Hepatocyte (in vitro differentiated cells): ENCODE data around the gene PRORP.

Experiments used
- CTCF ChIP-seq: fragments of 200-600 bp; sonication (generic); IDR thresholded peaks from 2 replicates; pipeline ENCODE4 v1.5.1; 2016; ENCODE audit warnings: antibody characterized with exemption, mild to moderate bottlenecking; ENCODE audit not compliant: poor library complexity
- EZH2 ChIP-seq: fragments of 200-600 bp; sonication (generic); IDR thresholded peaks from 2 replicates; pipeline ENCODE4 v1.6.1; 2016; ENCODE audit warnings: antibody characterized with exemption, mild to moderate bottlenecking, borderline replicate concordance
- EZH2phosphoT487 ChIP-seq: fragments of 200-600 bp; sonication (generic); IDR thresholded peaks from one replicate; pipeline ENCODE4 v1.6.1; 2018; ENCODE audit warnings: antibody characterized with exemption, mild to moderate bottlenecking, low read depth, moderate library complexity; ENCODE audit not compliant: unreplicated experiment, severe bottlenecking

GRCh38 chr14:35078082-35078481, 44.3 kb upstream of the PRORP start:
- TF ChIP-seq CTCF (no peak), EZH2 (no peak), EZH2phosphoT487 (no peak)
